ENCODE measurements around the gene IMPDH2.
A peak's percentile ranks its signal among the peaks of the same experiment; 100 is the strongest.

Gene IMPDH2

DNA sequence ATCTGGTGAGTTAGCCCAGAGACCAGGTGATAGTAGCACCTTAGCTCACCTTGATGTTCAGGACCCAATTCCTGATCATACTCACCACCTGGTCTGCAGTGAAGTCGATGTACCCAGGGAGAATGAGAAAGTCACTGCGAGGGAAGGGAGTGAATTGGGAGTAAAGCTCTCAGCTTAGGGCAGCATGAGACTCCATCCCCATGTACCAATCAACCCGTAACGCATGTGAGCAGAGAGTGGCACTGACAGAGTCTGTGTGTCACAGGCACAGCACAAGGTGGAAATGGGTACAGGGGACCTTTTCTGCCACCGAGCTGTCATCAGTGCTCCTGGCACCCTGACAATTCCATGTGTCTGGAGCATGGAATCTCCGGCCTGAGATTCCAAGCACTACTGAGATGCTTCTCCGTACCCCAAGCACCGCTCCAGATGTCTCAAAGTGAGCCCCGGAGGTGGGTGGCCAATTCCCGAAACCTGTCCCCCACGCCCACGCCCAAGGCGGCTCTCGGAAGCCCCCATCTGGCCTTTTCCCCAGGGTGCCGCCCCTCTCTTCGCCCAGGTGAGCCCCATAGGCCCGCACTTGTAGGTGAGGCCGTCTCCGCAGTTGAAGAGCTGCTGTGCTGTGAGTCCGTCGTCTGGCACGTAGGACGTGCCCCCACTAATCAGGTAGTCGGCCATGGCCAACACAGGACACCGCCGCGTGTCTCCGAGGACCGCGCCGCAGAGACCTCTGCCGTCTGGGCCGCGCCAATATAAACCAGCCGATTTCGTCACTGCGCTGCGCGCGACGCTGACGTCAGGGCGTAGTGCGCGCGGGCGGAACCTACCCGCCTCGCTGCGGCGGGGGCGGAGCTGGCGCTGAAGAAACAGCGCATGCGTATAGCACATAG, at the start of gene IMPDH2:
Gene IMPDH2 (minus strand): TSS at position 726 of the 890 bp plus-strand sequence. CDS start 48 bp downstream, at position 678.
- peak; percentile 73 to 78 for DNase-seq (ENCODE audit: low read depth in 2 of 2)

DNA sequence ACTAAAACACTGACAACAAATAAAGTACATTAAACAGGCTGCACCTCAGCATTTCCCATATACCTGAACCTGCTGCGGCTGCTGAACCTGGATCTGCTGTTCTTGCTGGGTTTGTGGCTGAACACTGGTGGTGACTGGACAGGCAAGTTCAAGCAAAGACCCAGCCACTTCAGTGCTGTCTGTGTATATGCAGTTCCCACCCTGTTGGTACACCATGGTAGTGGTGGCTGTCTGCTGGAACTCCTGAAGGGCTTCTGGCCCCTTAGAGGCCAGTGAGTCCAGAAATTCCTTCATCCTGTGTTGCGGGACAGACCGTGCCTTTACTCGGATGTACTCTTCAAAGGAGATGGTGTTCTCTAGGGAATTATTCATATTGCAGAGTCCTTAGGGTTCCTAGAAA, 47.4 kb upstream of the IMPDH2 start:
- no peak for DNase-seq (ENCODE audit: low read depth in 2 of 2)

DNA sequence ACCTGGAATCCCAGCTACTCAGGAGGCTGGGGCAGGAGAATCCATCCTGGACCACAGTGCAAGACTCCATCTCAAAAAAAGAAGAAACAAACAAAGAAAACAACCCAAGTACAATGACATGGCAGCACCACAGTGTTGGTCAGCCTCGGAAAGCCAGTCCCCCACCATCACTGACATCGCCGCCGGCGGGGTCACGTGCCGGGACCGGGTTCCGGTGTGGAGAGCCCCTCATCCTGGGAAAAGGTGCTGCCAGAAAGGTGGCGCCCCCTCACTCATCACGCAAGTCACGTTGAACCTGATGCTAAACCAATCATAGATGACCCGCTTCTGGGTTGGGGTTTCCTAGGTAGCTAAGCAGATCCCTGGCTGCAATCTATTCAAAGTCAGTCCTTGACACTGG, 46.9 kb upstream of the IMPDH2 start:
- no peak for DNase-seq (ENCODE audit: low read depth in 2 of 2)

DNA sequence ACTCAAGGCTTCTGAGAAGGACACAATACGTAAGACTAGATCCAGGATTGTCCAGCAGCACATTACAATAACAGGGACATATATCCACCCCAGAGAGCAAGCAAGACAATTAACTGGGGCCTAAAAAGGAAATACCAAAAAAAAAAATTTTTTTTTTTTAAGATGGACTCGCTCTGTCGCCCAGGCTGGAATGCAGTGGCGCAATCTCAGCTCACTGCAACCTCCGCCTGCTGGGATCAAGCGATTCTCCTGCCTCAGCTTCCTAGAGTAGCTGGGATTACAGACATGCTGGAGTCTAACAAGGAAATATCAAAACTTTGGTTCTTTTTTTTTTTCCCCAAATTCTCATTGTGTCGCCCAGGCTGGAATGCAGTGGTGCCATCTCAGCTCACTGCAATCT, 28.8 kb upstream of the IMPDH2 start:
- DNase-seq (ENCODE audit: low read depth in 2 of 2): no peak

DNA sequence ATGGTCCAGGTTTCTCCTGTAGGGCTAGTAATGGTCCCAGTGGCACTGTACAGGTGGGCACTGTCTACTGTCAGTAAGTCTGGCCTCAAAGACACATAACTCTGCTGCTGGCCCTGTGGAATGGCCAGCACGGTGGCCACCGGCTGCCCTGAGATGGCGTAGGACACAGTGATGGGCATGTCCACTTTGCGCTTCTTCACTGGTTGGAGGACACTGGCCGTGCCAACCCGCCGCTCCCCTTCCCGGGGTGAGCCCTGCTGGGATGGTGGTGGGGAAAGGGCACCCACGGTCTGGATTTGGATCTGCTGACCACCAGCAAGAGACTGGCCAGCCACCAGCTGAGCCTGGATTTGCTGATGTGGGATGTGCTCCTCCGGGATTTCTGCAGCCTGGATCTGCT, 28.1 kb upstream of the IMPDH2 start:
- no peak for DNase-seq (ENCODE audit: low read depth in 2 of 2)

DNA sequence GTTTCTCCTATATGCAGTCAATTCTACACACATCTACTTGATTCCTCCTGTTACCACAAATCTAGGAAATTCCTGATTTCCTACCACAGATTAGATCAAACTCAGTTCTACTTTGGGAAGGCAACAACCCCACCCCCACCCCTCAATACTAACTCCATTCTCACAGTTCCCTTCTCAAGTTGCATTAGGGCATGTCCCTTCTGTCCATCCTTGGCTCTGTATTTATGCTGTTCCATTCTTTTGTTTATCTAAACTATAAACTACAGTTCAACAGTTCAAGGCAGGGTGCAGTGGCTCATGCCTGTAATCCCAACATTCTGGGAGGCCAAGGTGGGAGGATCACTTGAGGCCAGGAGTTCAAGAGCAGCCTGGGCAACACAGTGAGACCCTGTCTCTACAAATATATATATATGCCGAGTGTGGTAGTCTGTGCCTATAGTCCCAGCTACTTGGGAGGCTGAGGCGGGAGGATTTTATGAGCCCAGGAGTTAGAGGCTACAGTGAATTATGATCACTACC, 25.2 kb upstream of the IMPDH2 start:
- DNase-seq (ENCODE audit: low read depth in 2 of 2): no peak

DNA sequence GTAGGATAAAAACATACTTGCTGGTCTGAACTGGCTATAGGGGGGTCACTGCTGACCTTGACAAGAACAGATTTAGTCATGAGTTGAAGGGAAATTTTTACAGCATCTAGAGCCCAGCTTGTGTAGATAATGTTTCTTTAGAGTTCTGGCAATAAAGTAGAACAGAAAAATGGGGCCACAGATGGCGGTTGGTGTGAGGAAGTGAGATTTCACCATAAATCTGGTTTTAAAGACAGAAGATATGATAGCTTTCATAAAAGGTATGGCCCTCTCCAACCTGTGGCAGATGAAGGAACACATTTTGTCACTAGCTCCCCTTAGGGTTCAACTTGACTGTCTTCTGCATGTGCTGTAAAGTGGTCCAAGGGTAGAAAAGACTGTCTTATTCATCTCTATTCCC, 24.3 kb upstream of the IMPDH2 start:
- no peak for DNase-seq (ENCODE audit: low read depth in 2 of 2)

DNA sequence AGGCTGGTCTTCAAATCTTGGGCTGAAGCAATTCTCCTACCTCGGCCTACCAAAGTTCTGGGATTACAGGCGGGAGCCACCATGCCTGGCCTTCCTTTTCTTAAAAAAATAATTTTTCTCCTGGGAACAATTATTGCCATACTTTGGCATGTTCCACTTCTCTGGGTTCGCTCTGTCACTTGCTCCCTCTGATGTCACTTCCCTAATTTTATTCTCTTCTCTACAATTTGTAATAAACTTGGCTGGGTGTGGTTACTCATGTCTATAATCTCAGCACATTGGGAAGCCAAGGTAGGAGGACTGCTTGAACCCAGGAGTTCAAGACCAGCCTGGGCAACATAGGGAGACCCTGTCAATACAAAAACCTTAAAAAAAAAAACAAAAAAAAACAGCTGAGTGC, 6.1 kb upstream of the IMPDH2 start:
- no peak for DNase-seq (ENCODE audit: low read depth in 2 of 2)

DNA sequence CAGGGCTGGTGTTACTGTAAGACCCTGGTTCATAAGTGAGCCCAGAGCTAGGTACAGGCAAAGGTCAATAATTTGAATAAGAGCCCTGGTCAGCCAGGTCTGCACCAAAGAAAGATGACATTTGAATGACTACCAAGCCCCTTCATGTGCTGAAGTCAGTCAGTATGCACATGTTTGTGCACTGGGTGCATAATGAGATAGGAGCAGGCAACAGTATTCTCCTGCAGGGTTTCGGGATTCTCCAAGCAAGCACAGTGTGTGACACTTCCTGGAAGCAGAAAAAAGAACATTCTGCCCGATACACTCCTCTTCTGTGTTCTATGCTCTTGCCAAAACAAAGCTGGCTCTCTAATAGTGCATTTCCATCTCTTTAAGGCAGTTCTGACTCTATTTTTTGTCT, 5.5 kb upstream of the IMPDH2 start:
- no peak for DNase-seq (ENCODE audit: low read depth in 2 of 2)

DNA sequence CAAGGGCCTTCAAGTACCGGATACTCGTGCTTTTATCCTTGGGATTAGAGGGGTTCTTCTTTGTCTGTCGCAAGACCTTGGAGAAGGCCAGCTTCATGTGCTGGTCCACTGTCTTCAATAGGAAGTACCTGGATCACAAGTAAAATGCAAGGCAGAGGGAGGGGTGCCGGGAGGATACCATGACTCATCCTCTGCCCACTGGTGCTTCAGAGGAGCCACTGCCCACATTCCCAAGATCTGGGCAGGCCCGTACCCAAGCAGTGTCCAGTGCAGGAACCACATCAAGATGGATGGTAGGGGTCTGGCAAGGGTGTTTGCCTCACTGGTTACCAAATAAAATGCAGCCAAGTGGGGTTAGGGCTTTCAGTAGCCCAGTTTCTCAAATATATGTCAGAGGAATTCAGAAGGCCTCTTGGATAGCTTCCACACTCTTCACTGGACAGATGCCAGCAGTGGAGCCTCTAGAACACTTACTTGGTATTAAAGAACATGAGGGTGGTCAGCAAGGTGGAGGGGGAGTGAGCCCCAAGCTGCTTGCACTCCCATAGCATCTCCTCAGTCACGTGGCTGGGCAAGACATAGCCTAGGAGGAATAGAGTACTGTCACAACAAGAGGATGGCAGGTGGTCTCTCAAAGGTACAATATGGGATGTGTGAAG, 3.6 kb upstream of the IMPDH2 start:
- no peak for DNase-seq (ENCODE audit: low read depth in 2 of 2)

DNA sequence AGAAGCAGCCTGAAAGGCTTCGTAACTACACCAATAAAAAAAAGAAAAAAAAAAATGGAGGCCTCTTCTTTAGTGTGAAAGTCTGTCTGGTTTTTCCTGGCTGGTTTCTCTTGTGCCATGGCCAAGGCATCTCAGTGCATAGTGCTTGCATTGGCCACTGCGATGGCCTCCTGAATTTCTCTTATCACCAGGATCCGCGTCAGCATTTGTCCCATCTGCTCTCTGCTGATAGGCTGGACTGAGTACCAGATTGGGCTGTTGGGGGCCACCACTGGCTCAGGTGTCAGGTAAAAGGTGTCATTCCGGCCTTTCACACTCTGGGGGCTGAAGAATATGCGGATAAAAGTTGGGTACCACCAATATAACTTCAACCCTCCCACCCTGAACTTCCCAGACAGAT, 1.1 kb upstream of the IMPDH2 start:
- no peak for DNase-seq (ENCODE audit: low read depth in 2 of 2)

DNA sequence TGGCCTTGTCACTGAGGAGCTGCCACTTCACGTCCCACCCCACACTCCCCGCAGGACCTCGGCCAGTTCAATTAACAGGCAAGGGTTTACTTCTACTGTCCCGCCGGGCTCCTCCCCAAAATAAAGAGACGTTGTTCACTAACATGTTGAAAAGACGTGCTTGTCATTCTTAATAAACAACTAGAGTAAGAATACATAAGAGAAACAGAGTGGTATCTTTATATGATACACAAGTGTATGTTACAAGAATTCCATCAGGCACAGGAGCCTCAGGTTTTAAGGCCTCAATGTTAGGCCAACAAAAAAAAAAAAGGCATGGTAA, 326 bp upstream of the IMPDH2 start:
- DNase-seq (ENCODE audit: low read depth in 2 of 2): no peak

DNA sequence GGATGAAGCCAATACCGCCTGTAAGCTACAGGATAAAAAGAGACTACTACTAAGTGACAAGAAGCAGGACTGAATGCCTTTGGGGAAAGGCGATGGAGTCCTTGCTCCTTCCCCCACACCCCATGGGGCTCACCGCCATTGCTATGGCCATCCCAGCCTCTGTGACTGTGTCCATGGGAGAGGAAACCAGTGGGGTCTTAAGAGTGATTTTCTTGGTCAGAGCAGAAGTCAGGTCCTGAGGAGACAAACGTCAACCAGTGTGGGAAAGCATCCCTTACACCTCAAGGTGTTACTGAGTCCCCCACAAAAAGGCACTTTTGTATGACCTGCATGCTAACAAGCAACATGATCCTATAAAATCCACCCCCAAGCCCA, 913 bp downstream of the IMPDH2 start:
- DNase-seq (ENCODE audit: low read depth in 2 of 2): no peak

DNA sequence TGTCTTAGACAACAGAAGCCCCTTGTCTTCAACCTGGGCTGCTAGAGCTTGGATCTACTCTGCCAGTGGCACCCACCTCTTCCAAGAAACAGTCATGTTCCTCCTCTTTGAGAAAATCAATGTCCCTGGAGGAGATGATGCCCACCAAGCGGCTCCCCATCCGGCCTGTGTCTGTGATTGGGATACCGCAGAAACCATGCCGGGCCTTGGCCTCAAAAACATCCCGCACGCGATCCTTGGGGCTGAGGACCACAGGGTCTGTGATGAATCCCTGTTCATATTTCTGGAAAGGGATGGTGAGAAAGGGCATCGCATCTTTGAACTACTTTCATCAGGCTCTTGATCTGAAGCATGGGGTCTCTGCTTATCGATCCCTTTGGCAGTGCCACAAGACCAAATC, 1.6 kb downstream of the IMPDH2 start:
- DNase-seq (ENCODE audit: low read depth in 2 of 2): no peak

DNA sequence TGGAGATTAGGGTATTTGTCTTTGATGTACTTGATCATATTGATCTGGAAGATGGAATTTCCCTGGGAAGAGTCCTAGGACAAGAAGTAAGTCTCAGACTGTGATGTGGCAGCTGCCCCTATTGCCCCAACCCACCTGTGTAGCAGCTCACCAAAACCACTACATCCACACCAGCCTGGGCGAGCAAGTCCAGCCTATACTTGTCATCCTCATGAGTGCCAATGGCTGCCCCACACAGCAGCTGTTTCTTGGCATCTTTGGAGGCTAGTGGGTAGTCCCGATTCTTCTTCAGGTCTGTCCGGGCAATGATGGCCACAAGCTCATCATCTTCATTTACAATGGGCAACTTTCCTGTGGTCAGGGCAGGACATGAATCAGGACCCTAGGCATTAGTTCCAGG, 2.7 kb downstream of the IMPDH2 start:
- no peak for DNase-seq (ENCODE audit: low read depth in 2 of 2)

DNA sequence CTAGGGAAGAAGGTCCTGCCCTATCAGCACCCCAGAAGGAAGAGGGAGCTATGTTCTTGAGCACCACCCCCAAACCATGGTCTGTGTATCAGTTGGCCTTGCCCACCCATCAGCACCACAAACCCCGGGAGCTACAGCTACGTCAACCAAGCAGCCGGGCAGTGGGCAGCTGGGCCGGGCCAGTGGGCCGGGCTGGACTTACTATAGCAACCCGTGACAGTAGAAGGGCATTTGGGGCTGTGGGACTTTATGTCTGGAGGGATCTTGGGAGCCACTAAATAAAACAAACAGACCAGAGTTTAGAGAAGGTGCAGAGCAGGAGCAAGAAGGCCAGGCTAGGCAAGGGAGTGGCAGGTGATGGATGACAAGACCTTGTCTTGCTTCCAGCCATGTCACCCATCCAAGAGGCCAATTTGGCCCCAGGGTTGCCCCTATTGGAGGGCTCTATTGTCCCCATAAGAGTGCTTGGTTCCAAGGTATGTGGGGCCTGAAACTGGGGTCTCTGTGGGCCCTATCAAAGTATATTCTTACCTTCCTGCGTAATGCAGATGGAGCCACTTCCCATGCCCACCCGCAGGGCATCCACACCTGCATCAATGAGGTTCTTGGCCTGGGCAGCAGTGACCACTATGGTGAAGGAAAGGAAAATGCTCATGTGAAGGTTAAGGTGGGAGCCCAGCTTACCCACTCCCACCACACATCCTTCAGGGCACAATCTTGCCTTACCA, 3.2 kb downstream of the IMPDH2 start:
- no peak for DNase-seq (ENCODE audit: low read depth in 2 of 2)

DNA sequence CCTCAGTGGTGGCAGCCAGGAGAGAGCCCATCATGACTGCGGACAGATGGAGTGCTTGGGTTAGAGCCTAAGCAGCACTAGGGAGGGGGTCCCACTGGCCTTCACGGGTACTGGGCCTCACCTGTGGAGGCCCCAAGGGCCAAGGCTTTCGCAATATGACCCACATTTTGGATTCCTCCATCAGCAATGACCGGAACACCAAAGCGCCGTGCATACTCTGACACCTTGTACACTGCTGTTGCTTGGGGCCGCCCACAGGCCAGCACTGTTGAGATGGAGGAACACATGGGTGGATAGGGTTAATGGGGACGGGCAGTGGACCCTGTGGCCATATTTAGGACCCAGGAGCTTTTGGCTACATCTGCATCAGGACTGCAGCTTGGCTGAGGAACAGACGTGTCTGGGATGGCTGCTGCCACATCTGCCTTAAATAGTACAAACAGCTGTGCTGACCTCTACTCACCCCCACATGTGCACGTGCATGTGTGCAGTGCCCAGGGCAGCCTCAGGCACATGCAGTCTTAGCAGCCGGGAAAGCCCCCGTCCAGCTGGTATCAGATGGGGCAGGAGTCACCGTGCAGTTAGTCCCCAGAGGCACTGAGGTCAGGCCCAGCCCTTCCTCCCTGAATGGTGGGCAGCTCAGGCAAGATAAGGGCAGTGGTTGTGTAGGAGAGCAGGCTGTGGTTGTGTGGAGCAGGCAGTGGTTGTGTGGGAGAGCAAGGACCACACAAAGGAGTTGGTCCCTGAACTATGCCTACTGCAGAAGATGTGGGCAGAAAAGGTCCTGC, 4.0 kb downstream of the IMPDH2 start:
- no peak for DNase-seq (ENCODE audit: low read depth in 2 of 2)

DNA sequence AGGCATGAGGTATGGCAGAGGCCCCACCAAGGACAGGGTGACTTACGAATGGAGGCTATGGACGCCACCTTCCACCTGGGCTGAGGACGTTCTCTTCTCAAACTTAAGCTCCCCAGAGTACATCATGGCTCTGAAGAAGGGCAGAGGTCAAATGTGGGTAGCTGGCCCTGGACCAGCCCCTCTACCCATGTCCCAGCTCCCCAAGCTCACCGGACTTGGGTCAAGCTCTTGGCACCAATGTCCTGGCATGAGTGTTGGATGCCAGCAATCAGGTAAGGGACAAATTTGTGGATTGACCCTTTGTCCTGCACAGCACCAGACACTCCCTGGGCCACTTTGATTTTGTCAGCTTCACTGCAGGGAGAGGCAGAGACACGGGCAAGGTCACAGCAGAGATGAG, 4.7 kb downstream of the IMPDH2 start:
- DNase-seq (ENCODE audit: low read depth in 2 of 2): no peak

DNA sequence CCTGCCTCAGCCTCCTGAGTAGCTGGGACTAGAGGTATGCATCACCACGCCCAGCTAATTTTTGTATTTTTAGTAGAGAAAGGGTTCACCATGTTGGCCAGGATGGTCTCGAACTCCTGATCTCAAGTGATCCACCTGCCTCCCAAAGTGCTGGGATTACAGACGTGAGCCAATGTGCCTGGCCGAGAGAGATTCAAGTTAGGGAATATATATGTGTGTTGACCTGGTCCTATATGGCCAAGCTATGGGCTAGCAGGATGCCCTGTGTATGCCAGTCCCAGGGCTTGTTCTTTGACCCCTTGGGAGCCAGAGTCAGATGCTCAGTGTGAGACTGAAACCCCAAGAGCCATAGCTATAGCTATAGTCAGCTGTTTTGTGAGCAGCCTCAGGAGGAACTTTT, 5.4 kb downstream of the IMPDH2 start:
- DNase-seq (ENCODE audit: low read depth in 2 of 2): no peak

DNA sequence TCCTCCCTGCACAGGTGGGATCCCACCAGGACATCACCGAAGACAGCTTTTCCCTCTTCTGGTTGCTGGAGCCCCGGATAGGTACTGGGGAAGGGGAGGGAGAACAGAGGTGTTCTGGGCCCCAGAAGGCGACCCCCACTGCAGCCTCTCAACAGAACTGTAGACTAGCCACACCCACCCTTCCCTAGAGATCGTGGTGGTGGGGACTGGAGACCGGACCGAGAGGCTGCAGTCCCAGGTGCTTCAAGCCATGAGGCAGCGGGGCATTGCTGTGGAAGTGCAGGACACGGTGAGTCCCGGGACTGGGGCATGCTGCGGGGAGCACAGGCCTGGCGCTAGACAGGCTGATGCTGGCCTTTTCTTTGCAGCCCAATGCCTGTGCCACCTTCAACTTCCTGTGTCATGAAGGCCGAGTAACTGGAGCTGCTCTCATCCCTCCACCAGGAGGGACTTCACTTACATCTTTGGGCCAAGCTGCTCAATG, 6.5 kb downstream of the IMPDH2 start:
- DNase-seq (ENCODE audit: low read depth in 2 of 2): no peak

DNA sequence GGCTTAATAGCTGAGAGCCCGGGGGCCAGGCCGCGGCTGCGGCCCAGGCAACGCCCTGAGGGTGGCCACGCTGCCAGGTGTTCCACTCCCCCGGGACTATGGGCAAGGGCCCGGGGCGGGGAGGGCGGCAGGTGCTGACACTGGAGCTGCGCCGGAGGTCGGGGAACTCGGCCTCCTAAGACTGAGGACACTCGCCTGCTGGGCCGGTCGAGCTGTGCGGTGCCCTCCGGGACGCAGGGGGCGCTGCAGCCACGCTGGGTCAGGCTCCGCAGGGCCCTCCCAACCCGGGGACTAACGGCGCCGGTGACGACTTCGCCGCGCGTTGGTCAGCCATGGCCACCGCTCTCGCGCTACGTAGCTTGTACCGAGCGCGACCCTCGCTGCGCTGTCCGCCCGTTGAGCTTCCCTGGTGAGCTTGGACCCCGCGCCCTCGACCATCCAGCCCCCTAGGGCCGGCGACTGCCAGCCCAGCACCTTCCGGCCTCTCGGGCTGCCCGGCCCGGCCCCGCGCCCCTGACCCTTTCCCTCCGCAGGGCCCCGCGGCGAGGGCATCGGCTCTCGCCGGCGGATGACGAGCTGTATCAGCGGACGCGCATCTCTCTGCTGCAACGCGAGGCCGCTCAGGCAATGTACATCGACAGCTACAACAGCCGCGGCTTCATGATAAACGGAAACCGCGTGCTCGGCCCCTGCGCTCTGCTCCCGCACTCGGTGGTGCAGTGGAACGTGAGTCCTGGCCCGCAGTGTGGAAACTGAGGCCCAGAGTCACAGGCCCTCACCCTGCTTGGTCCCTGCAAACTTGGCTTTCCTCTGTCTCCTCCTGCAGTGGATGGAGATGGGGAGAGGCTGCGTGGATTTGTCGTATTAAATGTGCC, 7.1 kb downstream of the IMPDH2 start, which contains the start of gene NDUFAF3:
Gene NDUFAF3 (plus strand): TSS at position 309 of the 875 bp plus-strand sequence. CDS start 24 bp downstream, at position 333.
- DNase-seq (ENCODE audit: low read depth in 2 of 2): peak; percentile 71 to 74

All from fibroblast of skin of left biceps (primary cell).